Astrocyte of the cerebellum (primary cell): ENCODE measurements around the gene GOLGA6C.
A peak's percentile ranks its signal among the peaks of the same experiment; 100 is the strongest.
"Not testable (repeated sequence)": the region's sequence is repeated elsewhere in the genome, so short reads cannot be mapped to it uniquely, and the experiment has no call there.

Source experiments
- DNase-seq: peaks from one replicate; pipeline ENCODE4 v3.0.0-alpha.2; 2011; ENCODE audit warnings: low read depth
- H3K4me3 ChIP-seq: 2 replicates; pipeline ENCODE4 v1.5.1; 2011; ENCODE audit warnings: mild to moderate bottlenecking, low read depth, low read length, moderate library complexity
- in situ Hi-C: cut with HindIII; loops from 2 replicates; pipeline ENCODE4 v1.10.0; 2017; ENCODE audit warnings: low sequenced_read_pairs
- TF ChIP-seq, protein P1 (sequence below): IDR thresholded peaks from 2 replicates; pipeline ENCODE4 v1.5.1; 2012; ENCODE audit warnings: low read length, low read depth, moderate library complexity, mild to moderate bottlenecking; ENCODE audit errors: missing control alignments

The GOLGA6C gene

GRCh38 chr15:75238150-75238549 is 20.0 kb upstream of the GOLGA6C start:
- in situ Hi-C loops: no loop called here
- no peak for DNase-seq
- TF ChIP-seq, protein P1, sequence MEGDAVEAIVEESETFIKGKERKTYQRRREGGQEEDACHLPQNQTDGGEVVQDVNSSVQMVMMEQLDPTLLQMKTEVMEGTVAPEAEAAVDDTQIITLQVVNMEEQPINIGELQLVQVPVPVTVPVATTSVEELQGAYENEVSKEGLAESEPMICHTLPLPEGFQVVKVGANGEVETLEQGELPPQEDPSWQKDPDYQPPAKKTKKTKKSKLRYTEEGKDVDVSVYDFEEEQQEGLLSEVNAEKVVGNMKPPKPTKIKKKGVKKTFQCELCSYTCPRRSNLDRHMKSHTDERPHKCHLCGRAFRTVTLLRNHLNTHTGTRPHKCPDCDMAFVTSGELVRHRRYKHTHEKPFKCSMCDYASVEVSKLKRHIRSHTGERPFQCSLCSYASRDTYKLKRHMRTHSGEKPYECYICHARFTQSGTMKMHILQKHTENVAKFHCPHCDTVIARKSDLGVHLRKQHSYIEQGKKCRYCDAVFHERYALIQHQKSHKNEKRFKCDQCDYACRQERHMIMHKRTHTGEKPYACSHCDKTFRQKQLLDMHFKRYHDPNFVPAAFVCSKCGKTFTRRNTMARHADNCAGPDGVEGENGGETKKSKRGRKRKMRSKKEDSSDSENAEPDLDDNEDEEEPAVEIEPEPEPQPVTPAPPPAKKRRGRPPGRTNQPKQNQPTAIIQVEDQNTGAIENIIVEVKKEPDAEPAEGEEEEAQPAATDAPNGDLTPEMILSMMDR: no peak
- H3K4me3 ChIP-seq: no peak overlapping the region

- in situ Hi-C loops, H3K4me3 ChIP-seq: not testable (repeated sequence)
Measured at GRCh38 chr15:75245741-75246140, 12.4 kb upstream of the GOLGA6C start.

GRCh38 chr15:75248991-75249390 is 9.1 kb upstream of the GOLGA6C start:
- H3K4me3 ChIP-seq, DNase-seq, in situ Hi-C loops: not testable (repeated sequence)

More at GRCh38 chr15:75245741-75246140, 12.4 kb upstream of the GOLGA6C start:
- DNase-seq: not testable (repeated sequence)

DNA sequence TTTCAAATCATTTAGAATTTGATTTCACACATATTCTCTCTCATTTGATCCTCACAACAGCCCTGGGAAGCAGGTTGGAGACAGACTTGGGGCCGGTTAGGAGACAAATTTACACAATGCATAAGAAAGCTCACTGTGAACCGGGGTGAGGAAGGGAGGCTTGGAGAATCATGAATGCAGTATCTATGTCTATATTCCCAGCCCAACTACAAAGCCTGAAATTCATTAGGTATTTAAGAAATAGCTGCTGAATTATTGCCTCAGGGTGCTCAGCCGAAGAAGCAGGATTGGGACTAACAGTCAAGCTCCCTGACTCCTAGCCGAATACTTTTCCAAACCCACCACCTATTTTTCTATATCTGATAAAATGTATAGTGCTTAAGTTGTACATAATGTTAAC is 8.4 kb upstream of the GOLGA6C start:
- no peak for DNase-seq
- H3K4me3 ChIP-seq: no peak overlapping the region
- in situ Hi-C loops: no loop called here
- TF ChIP-seq, protein P1: no peak

- H3K4me3 ChIP-seq, in situ Hi-C loops, DNase-seq: not testable (repeated sequence)
Measured at GRCh38 chr15:75251343-75251742, 6.8 kb upstream of the GOLGA6C start.

DNA sequence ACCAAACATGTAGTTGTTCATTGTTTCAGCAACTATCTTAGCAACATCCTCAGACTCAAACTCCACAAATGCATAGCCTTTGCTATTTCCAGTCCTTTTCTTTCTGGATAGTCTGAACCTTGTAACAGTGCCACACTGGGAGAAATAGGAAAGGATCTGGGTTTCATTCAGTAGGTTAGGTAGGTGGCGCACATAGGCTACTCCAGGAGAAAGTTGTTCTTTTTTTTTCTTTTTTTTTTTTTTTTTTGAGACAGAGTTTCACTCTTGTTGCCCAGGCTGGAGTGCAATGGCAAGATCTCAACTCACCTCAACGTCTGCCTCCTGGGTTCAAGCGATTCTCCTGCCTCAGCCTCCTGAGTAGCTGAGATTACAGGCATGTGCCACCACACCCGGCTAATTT is 5.8 kb upstream of the GOLGA6C start:
- in situ Hi-C loops, DNase-seq, H3K4me3 ChIP-seq: not testable (repeated sequence)

DNA sequence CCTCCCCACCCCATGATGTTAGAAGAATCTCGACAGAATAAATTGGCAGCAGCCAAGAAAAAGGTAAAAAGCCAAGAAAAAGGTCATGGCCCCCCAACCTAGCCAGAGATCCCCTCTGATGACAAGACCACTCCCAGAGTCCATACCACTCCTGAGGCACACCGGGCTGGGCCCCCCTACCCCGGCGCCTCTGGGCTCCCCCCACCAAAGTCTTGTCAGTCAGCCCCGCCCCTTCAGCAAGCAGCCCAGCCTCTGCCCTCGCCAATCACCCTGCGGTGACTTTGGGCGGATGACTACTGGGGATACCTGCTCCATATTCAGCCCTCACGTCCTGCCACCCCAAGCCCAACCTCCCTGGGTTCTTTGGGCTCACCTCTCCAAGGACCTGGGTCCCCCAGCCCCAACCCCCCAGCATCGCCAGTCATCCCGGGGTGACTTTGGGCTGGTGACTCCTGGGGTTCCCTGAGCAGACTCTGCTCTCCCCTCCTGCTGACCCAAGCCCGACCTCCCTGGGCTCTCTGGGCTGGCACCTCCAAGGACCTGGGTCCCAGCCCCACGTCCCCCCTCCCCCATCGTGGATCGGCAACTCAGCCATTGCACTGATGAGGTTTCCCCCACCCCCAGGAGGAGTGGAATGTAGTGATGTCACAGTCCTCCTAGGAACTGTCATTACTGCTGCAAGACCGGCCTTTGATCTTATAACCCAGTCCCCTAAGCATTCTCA is 648 bp downstream of the GOLGA6C start:
- DNase-seq, in situ Hi-C loops, H3K4me3 ChIP-seq: not testable (repeated sequence)

DNA sequence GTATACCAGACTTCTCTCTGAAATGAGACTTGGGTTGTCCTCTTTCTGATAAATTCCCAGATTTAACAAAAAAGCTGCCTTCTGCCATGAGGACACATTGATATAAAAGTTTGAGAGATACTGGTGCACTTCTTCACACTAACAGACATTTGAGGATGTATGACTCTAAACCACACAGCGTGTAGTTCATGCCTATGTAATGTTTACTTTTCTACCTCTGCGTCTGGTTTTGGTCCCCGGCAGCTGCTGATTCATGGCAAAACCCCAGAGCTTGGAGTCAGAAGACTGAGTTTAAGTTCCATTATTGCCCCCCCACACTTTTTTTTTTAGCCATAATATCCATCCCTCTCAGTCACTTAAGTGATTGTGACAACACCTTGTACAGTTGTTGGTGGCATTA is 1.7 kb downstream of the GOLGA6C start:
- H3K4me3 ChIP-seq, DNase-seq, in situ Hi-C loops: not testable (repeated sequence)

DNA sequence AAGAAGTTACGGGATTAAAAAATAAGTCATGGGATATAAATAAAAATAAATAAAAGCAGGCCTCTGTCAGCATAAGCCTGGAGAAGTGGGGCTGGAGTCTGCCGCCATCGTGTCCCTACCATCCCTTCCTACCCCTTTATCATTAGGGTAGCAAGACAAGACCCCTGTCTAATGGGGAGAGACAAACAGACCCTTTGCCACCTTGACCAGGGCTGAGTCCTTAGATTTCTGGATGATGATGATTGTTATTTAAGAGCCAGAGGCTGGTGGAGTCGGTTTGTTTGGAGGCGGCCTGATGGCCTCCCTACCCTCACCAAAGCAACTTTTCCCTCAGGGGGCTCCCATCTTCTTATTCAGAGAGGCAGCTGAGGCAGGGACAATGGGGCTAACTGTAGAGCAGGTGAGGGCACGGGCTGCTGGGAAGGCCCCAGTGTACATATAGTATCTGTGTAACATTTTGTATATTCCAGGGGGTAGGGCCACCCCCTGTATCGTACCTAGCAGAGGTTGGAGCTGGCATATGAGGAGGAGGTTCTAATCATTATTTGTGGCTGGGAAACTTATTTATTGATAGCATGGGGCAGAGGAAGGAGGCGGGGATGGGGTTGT is 15.7 kb downstream of the GOLGA6C start:
- DNase-seq, H3K4me3 ChIP-seq, in situ Hi-C loops: not testable (repeated sequence)

GRCh38 chr15:75274509-75275107 is 16.5 kb downstream of the GOLGA6C start:
- H3K4me3 ChIP-seq, in situ Hi-C loops, DNase-seq: not testable (repeated sequence)
- TF ChIP-seq, protein P1: peak; percentile 48

DNA sequence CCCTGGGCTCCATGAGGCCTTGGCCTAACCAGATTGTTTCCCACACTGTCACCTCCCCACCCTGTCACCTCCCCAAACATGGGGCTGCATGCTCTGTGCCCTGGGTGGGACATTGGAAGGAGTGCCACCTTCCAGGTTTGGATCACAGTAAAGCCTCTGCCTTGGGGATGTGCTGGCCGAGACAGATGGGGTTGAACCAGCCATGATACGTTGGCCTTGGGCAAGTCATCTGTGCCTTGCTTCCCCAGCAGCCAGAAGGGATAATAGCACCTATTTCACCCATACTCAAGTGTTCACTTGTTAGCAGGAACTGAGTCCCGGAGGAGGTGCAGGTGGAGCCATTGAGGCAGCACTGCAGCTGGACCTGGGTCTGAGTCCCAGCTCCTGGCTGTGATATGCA is 17.5 kb downstream of the GOLGA6C start:
- DNase-seq, in situ Hi-C loops, H3K4me3 ChIP-seq: not testable (repeated sequence)

DNA sequence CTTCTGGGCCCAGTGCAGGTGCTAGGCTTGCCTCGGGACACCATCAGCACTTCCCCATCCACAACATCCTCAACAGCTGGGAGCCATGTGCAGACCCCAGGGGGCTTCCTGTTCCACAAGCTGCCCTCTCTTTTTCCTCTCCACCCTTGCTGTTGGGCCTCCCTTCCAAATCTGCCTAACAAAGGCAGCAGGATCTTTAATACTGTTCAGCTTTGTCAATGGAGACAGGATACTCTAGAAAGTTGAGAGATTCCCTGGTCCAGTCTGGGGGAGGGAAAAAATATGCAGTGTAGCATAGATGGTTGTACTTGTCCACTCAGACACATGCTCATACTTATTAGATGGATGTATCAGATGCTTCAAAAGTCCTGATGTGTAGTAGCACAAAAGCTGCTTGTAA is 20.4 kb downstream of the GOLGA6C start:
- DNase-seq, H3K4me3 ChIP-seq, in situ Hi-C loops: not testable (repeated sequence)

GRCh38 chr15:75282572-75282971 is 24.4 kb downstream of the GOLGA6C start, which contains the start of gene GOLGA6D:
GOLGA6D (plus strand) TSS chr15:75282835; CDS start chr15:75282876, 41 bp downstream.
- in situ Hi-C loops, H3K4me3 ChIP-seq, DNase-seq: not testable (repeated sequence)

DNA sequence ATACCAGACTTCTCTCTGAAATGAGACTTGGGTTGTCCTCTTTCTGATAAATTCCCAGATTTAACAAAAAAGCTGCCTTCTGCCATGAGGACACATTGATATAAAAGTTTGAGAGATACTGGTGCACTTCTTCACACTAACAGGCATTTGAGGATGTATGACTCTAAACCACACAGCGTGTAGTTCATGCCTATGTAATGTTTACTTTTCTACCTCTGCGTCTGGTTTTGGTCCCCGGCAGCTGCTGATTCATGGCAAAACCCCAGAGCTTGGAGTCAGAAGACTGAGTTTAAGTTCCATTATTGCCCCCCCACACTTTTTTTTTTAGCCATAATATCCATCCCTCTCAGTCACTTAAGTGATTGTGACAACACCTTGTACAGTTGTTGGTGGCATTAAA is 26.0 kb downstream of the GOLGA6C start:
- in situ Hi-C loops, H3K4me3 ChIP-seq, DNase-seq: not testable (repeated sequence)
